ENCODE results near the gene ITIH3.

The ITIH3 gene

DNA sequence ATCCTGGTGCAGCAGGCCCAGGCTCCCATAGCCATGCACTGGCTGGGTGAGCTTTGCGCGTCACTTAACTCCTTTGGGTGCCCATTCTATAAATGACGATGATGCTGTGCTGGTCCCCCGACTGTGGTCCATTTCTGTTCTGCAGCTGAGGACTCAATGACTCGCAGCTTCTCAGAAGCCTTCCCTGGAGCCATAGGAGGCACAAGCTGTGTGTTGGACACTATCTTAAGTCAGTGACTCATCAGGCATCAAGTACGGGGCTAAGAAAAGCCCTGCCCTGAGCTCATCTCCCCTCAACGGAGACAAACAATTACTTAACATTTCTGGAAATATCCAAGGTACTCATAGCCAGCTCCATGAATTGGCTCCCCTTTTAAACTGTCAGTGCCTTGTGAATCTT is 54.0 kb downstream of the ITIH3 start:
- TF ChIP-seq, protein P1, sequence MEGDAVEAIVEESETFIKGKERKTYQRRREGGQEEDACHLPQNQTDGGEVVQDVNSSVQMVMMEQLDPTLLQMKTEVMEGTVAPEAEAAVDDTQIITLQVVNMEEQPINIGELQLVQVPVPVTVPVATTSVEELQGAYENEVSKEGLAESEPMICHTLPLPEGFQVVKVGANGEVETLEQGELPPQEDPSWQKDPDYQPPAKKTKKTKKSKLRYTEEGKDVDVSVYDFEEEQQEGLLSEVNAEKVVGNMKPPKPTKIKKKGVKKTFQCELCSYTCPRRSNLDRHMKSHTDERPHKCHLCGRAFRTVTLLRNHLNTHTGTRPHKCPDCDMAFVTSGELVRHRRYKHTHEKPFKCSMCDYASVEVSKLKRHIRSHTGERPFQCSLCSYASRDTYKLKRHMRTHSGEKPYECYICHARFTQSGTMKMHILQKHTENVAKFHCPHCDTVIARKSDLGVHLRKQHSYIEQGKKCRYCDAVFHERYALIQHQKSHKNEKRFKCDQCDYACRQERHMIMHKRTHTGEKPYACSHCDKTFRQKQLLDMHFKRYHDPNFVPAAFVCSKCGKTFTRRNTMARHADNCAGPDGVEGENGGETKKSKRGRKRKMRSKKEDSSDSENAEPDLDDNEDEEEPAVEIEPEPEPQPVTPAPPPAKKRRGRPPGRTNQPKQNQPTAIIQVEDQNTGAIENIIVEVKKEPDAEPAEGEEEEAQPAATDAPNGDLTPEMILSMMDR (IDR thresholded peaks at IDR 0.05; ENCODE audit: low read depth, low read length), result no peak
- no peak overlapping the region for H3K4me3 ChIP-seq (ENCODE audit: low read depth, low read length)
- H3K36me3 ChIP-seq, result peaks cover 15% of the 10 kb centered on the region
- no peak for DNase-seq
- no peak overlapping the region for H3K27ac ChIP-seq
- no peaks in the 10 kb centered on the region for H3K9me3 ChIP-seq (ENCODE audit: severe bottlenecking)
- H3K27me3 ChIP-seq (ENCODE audit: insufficient read depth, low read depth, severe bottlenecking), result no peaks in the 10 kb centered on the region

DNA sequence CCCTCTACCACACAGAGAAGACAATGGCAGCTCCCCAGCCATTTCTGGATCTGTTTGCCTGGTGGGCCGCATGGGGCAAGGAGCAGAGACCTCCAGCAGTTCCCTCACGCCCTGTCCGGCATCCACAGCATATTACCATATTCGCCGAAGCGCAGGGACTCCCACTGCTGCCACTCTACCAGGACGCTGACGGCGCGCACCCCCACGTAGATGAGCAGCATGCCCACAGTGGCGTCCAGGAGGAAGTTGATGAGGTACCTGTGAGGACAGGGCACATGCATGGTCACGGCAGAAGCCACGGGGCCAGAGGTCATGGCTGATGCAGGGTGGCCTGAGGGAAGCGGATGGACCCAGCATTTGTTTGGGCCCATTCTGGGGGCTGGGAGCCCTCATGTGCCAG is 55.1 kb downstream of the ITIH3 start:
- Histone ChIP-seq H3K27me3 (ENCODE audit: insufficient read depth, low read depth, severe bottlenecking) (no peaks in the 10 kb centered on the region), H3K36me3 (peaks cover 15% of the 10 kb centered on the region), H3K9me3 (ENCODE audit: severe bottlenecking) (no peaks in the 10 kb centered on the region), H3K4me3 (ENCODE audit: low read depth, low read length) (no peak overlapping the region), H3K27ac (no peak overlapping the region)
- TF ChIP-seq, protein P1 (IDR thresholded peaks at IDR 0.05; ENCODE audit: low read depth, low read length), result no peak
- DNase-seq, result no peak

DNA sequence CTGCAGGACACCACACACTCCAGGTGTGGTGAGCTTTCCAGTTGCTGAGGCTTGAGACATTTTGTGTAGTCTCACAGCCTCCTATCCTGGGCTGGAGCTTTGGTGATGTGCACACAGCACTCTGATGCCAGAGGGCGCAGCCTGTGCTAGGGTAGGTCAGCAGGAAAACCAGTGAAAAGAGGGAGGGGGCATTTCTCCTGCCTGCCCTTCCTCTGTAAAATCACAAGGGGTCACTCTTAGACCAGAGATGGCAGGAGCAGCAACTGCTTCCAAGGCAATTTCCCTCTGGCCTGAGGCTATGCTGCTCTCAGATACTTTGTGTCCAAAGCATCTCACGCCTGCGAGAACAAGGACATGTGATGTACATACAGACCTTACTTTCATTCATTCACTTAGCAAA is 56.8 kb downstream of the ITIH3 start:
- no peaks in the 10 kb centered on the region for H3K9me3 ChIP-seq (ENCODE audit: severe bottlenecking)
- H3K4me3 ChIP-seq (ENCODE audit: low read depth, low read length), result no peak overlapping the region
- no peaks in the 10 kb centered on the region for H3K27me3 ChIP-seq (ENCODE audit: insufficient read depth, low read depth, severe bottlenecking)
- DNase-seq, result peak; percentile 50
- H3K27ac ChIP-seq, result no peak overlapping the region
- peaks cover 15% of the 10 kb centered on the region for H3K36me3 ChIP-seq
- TF ChIP-seq, protein P1 (IDR thresholded peaks at IDR 0.05; ENCODE audit: low read depth, low read length), result peak; percentile 83

DNA sequence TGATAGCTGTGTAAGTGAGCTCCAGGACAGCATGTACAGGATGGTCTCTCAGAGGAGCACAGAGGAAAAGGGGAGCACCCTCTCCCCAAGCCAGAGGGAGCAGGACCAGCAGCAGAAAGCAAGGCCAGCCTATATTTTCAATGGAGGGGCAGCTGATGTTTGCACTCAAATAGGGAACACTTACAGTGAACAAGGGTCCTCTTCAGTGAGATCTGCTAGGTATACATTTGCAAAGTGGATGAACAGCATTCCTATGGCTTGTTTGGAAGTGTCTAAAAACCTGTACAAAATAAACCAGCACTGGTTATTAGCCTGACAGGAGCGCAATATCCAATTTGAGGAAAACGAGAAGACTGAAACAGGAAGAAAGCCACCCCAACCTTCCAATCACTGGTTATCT is 57.8 kb downstream of the ITIH3 start:
- Histone ChIP-seq H3K4me3 (ENCODE audit: low read depth, low read length) (no peak overlapping the region), H3K9me3 (ENCODE audit: severe bottlenecking) (no peaks in the 10 kb centered on the region), H3K27me3 (ENCODE audit: insufficient read depth, low read depth, severe bottlenecking) (no peaks in the 10 kb centered on the region), H3K27ac (no peak overlapping the region), H3K36me3 (peaks cover 15% of the 10 kb centered on the region)
- TF ChIP-seq, protein P1 (IDR thresholded peaks at IDR 0.05; ENCODE audit: low read depth, low read length), result no peak
- DNase-seq, result no peak

DNA sequence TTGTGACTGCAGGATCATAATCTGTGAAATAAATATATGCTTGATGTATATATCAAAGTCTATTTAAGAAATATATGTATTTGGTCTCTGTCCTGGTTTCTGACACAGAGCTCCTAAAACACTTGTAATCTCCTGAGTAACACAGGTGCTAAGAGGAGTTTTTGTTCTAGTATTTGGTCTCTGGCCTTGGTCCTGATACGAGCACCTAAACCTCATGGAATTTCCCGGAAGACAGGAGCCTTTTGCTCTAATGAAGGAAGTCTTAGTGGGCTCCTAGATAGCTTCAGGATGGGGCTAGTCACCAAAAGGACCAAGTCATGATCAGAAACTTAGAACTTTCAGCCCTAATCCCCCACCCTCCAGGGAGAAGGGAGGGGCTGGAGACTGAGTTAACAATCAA is 59.4 kb downstream of the ITIH3 start:
- no peak overlapping the region for H3K4me3 ChIP-seq (ENCODE audit: low read depth, low read length)
- peaks cover 15% of the 10 kb centered on the region for H3K36me3 ChIP-seq
- no peaks in the 10 kb centered on the region for H3K27me3 ChIP-seq (ENCODE audit: insufficient read depth, low read depth, severe bottlenecking)
- no peaks in the 10 kb centered on the region for H3K9me3 ChIP-seq (ENCODE audit: severe bottlenecking)
- no peak for DNase-seq
- TF ChIP-seq, protein P1 (IDR thresholded peaks at IDR 0.05; ENCODE audit: low read depth, low read length), result no peak
- no peak overlapping the region for H3K27ac ChIP-seq

DNA sequence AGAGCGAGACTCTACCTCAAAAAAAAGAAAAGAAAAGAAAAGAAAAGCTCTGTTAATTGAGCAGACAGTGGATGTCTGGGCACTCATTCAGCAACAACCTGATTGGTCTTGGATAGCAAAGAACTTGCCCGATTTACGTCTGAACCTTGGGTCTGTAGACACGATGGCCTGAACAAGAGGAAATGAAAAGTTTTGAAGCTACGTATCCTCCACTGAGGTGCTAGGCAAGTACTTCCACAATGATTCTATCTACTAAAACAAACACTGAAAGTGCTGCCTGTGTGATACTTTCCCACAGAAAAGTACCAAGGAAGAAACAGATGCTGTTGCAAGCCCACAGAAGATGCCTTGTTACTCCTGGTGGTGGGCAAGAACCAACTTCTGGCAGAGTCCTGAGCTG is 62.1 kb downstream of the ITIH3 start:
- Histone ChIP-seq H3K27me3 (ENCODE audit: insufficient read depth, low read depth, severe bottlenecking) (no peaks in the 10 kb centered on the region), H3K4me3 (ENCODE audit: low read depth, low read length) (no peak overlapping the region), H3K9me3 (ENCODE audit: severe bottlenecking) (no peaks in the 10 kb centered on the region), H3K27ac (no peak overlapping the region), H3K36me3 (peaks cover 8% of the 10 kb centered on the region)
- TF ChIP-seq, protein P1 (IDR thresholded peaks at IDR 0.05; ENCODE audit: low read depth, low read length), result no peak
- no peak for DNase-seq
